ENCODE data around the gene WFDC6. TPM values are rescaled to one million over a fixed set of nuclear protein-coding genes. Genes with fewer than 3 reads are reported as not detected.

WFDC6 gene
- total and polyA plus RNA-seq, 2 donors (not counting 1 experiment from before 2014, with no cell fraction given), result not detected

- Histone ChIP-seq H3K27ac (ENCODE audit: insufficient read depth, low read length) (no peak overlapping the region), H3K27me3 (ENCODE audit: control insufficient read depth, insufficient read depth, low read length) (no peaks in the 10 kb centered on the region), H3K4me2 (ENCODE audit: extremely low read depth, insufficient read depth, low read length) (no peak overlapping the region), H3K4me1 (ENCODE audit: control insufficient read depth, extremely low read depth, insufficient read depth, low read length) (no peaks in the 10 kb centered on the region), H2AFZ (ENCODE audit: low read length) (no peak overlapping the region), H3K9ac (ENCODE audit: insufficient read depth, low read length) (no peak overlapping the region), H3K9me3 (ENCODE audit: control insufficient read depth, insufficient read depth, low read depth, low read length) (no peaks in the 10 kb centered on the region), H4K20me1 (ENCODE audit: control insufficient read depth, extremely low read depth, insufficient read depth, low read length) (no peaks in the 10 kb centered on the region), H3K4me3 (replicated peaks in 1 of 4; ENCODE audit: control extremely low read depth in 1 of 4, insufficient read depth in 1 of 4, low read depth in 3 of 4, low read length in 4 of 4) (no peak overlapping the region), H3K36me3 (ENCODE audit: control insufficient read depth, insufficient read depth, low read length) (no peaks in the 10 kb centered on the region), H3K79me2 (ENCODE audit: control insufficient read depth, insufficient read depth, low read length) (no peaks in the 10 kb centered on the region)
- TF ChIP-seq EZH2 (IDR thresholded peaks at IDR 0.05; ENCODE audit: low read length, missing control alignments), result no peak
- peak; percentile 33 to 35 for TF ChIP-seq CTCF (conservative IDR thresholded peaks at IDR 0.05 in 1 of 2, IDR thresholded peaks at IDR 0.05 in 1 of 2; ENCODE audit: low read depth in 1 of 2, low read length in 2 of 2)
- DNase-seq (ENCODE audit: low read depth in 2 of 2), result peak; percentile 26 to 48
Measured at GRCh38 chr20:45545754-45546453, 6.6 kb upstream of the WFDC6 start.

GRCh38 chr20:45545351-45545750 lies 6.1 kb upstream of the WFDC6 start:
- H2AFZ ChIP-seq (ENCODE audit: low read length), result no peak overlapping the region
- H3K27ac ChIP-seq (ENCODE audit: insufficient read depth, low read length), result no peak overlapping the region
- no peaks in the 10 kb centered on the region for H3K79me2 ChIP-seq (ENCODE audit: control insufficient read depth, insufficient read depth, low read length)
- no peaks in the 10 kb centered on the region for H3K36me3 ChIP-seq (ENCODE audit: control insufficient read depth, insufficient read depth, low read length)
- H3K9ac ChIP-seq (ENCODE audit: insufficient read depth, low read length), result no peak overlapping the region
- no peaks in the 10 kb centered on the region for H3K27me3 ChIP-seq (ENCODE audit: control insufficient read depth, insufficient read depth, low read length)
- H3K9me3 ChIP-seq (ENCODE audit: control insufficient read depth, insufficient read depth, low read depth, low read length), result no peaks in the 10 kb centered on the region
- TF ChIP-seq CTCF (conservative IDR thresholded peaks at IDR 0.05 in 1 of 2, IDR thresholded peaks at IDR 0.05 in 1 of 2; ENCODE audit: low read depth in 1 of 2, low read length in 2 of 2), result no peak
- no peak for TF ChIP-seq EZH2 (IDR thresholded peaks at IDR 0.05; ENCODE audit: low read length, missing control alignments)
- no peak overlapping the region for H3K4me3 ChIP-seq (replicated peaks in 1 of 4; ENCODE audit: control extremely low read depth in 1 of 4, insufficient read depth in 1 of 4, low read depth in 3 of 4, low read length in 4 of 4)
- H3K4me1 ChIP-seq (ENCODE audit: control insufficient read depth, extremely low read depth, insufficient read depth, low read length), result no peaks in the 10 kb centered on the region
- DNase-seq (ENCODE audit: low read depth in 2 of 2), result no peak
- H3K4me2 ChIP-seq (ENCODE audit: extremely low read depth, insufficient read depth, low read length), result no peak overlapping the region
- no peaks in the 10 kb centered on the region for H4K20me1 ChIP-seq (ENCODE audit: control insufficient read depth, extremely low read depth, insufficient read depth, low read length)

GRCh38 chr20:45538209-45538799 lies 978 bp downstream of the WFDC6 start:
- Histone ChIP-seq H3K27ac (ENCODE audit: insufficient read depth, low read length) (no peak overlapping the region), H3K9me3 (ENCODE audit: control insufficient read depth, insufficient read depth, low read depth, low read length) (no peaks in the 10 kb centered on the region), H3K4me3 (replicated peaks in 1 of 4; ENCODE audit: control extremely low read depth in 1 of 4, insufficient read depth in 1 of 4, low read depth in 3 of 4, low read length in 4 of 4) (no peak overlapping the region), H2AFZ (ENCODE audit: low read length) (no peak overlapping the region), H4K20me1 (ENCODE audit: control insufficient read depth, extremely low read depth, insufficient read depth, low read length) (no peaks in the 10 kb centered on the region), H3K36me3 (ENCODE audit: control insufficient read depth, insufficient read depth, low read length) (no peaks in the 10 kb centered on the region), H3K4me1 (ENCODE audit: control insufficient read depth, extremely low read depth, insufficient read depth, low read length) (no peaks in the 10 kb centered on the region), H3K9ac (ENCODE audit: insufficient read depth, low read length) (no peak overlapping the region), H3K79me2 (ENCODE audit: control insufficient read depth, insufficient read depth, low read length) (no peaks in the 10 kb centered on the region), H3K27me3 (ENCODE audit: control insufficient read depth, insufficient read depth, low read length) (no peaks in the 10 kb centered on the region), H3K4me2 (ENCODE audit: extremely low read depth, insufficient read depth, low read length) (no peak overlapping the region)
- no peak for TF ChIP-seq CTCF (conservative IDR thresholded peaks at IDR 0.05 in 1 of 2, IDR thresholded peaks at IDR 0.05 in 1 of 2; ENCODE audit: low read depth in 1 of 2, low read length in 2 of 2)
- TF ChIP-seq EZH2 (IDR thresholded peaks at IDR 0.05; ENCODE audit: low read length, missing control alignments), result no peak
- no peak for DNase-seq (ENCODE audit: low read depth in 2 of 2)
